ENCODE results near the gene HSF4.

HSF4 gene

GRCh38 chr16:67149276-67150046 is 15.1 kb upstream of the HSF4 start:
- no peak for DNase-seq

GRCh38 chr16:67150047-67150832 is 14.3 kb upstream of the HSF4 start:
- DNase-seq = peak in 4 of 58 donors; percentile 16 to 63 (median 50)

- DNase-seq = peak in 49 of 58 donors; percentile 33 to 84 (median 64)
Measured at GRCh38 chr16:67150833-67151396, 13.6 kb upstream of the HSF4 start, which contains the start of gene B3GNT9. TSS of gene B3GNT9 (minus strand) at chr16:67150998. CDS start at chr16:67150485, 513 bp downstream.

GRCh38 chr16:67151431-67152097 is 13.0 kb upstream of the HSF4 start:
- no peak for DNase-seq

GRCh38 chr16:67154578-67155294 is 9.8 kb upstream of the HSF4 start:
- DNase-seq = peak in 1 of 58 donors; percentile 31

- DNase-seq = peak in 54 of 58 donors; percentile 23 to 81 (median 62)
Measured at GRCh38 chr16:67155295-67156142, 9.0 kb upstream of the HSF4 start.

GRCh38 chr16:67156143-67156844 is 8.3 kb upstream of the HSF4 start:
- no peak for DNase-seq

GRCh38 chr16:67157106-67157748 is 7.3 kb upstream of the HSF4 start:
- DNase-seq = no peak

- no peak for DNase-seq
Measured at GRCh38 chr16:67157892-67158635, 6.5 kb upstream of the HSF4 start.

- DNase-seq = no peak
Measured at GRCh38 chr16:67158637-67159600, 5.6 kb upstream of the HSF4 start.

- DNase-seq = no peak
Measured at GRCh38 chr16:67161595-67162058, 2.9 kb upstream of the HSF4 start.

GRCh38 chr16:67162506-67163163 is 1.9 kb upstream of the HSF4 start:
- DNase-seq = no peak

- DNase-seq = peak; percentile 26 to 92 (median 79)
Measured at GRCh38 chr16:67163164-67163998, 1.2 kb upstream of the HSF4 start.

GRCh38 chr16:67163999-67164558 is 466 bp upstream of the HSF4 start:
- DNase-seq = peak in 13 of 58 donors; percentile 46 to 78 (median 69)
